ENCODE measurements around the gene CREB5.
"Not testable (repeated sequence)": the region's sequence is repeated elsewhere in the genome, so short reads cannot be mapped to it uniquely, and the experiment has no call there.

Gene CREB5

GRCh38 chr7:28598586-28598985 lies 186.3 kb downstream of the CREB5 start:
- in situ Hi-C loops (cut with MboI; ENCODE audit: low sequenced_read_pairs) = no loop called here

GRCh38 chr7:28599411-28599810 lies 187.1 kb downstream of the CREB5 start:
- in situ Hi-C loops (cut with MboI; ENCODE audit: low sequenced_read_pairs) = no loop called here

- in situ Hi-C loops (cut with MboI; ENCODE audit: low sequenced_read_pairs) = no loop called here
Observed at GRCh38 chr7:28602282-28602681, 190.0 kb downstream of the CREB5 start.

- in situ Hi-C loops (cut with MboI; ENCODE audit: low sequenced_read_pairs) = no loop called here
Observed at GRCh38 chr7:28605427-28606085, 193.2 kb downstream of the CREB5 start.

GRCh38 chr7:28606421-28606820 lies 194.1 kb downstream of the CREB5 start:
- in situ Hi-C loops (cut with MboI; ENCODE audit: low sequenced_read_pairs) = no loop called here

DNA sequence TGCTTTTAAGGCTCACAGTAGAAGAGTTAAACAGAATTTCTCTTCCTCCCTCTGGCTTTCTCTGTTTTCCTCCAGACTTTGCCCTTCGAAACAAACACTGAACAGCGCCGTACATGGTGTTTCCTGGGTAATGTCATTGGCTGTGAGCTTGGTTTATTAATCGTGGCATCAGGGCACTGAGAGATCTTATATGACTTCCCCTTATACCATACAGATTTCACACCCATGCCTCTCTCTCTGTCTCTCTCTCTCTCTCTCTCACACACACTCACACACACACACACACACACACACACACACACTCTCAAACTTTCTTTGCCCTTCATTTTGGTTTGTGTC lies 195.5 kb downstream of the CREB5 start:
- in situ Hi-C loops (cut with MboI; ENCODE audit: low sequenced_read_pairs) = no loop called here

- in situ Hi-C loops (cut with MboI; ENCODE audit: low sequenced_read_pairs) = no loop called here
Observed at GRCh38 chr7:28608237-28608656, 195.9 kb downstream of the CREB5 start.

GRCh38 chr7:28608731-28609130 lies 196.4 kb downstream of the CREB5 start:
- in situ Hi-C loops (cut with MboI; ENCODE audit: low sequenced_read_pairs) = no loop called here

GRCh38 chr7:28609608-28610007 lies 197.3 kb downstream of the CREB5 start:
- in situ Hi-C loops (cut with MboI; ENCODE audit: low sequenced_read_pairs) = no loop called here

DNA sequence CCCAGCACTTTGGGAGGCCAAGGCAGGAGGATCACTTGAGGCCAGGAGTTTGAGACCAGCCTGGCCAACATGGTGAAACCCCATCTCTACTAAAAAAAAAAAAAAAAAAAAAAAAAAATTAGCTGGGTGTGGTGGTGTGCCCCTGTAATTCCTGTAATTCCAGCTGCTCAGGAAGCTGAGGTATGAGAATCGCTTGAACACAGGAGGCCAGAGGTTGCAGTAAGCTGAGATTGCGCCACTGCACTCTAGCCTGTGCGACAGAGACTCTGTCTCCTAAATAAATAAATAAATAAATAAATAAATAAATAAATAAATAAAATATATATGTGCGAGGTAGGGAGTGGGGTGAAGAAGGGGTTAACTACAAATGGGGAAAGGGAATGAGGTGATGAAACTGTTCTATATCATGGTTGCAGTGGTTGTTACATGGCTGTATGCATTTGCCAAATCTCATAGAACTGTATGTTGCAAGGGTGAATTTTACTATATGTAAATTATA lies 199.1 kb downstream of the CREB5 start:
- in situ Hi-C loops (cut with MboI; ENCODE audit: low sequenced_read_pairs) = not testable (repeated sequence)

GRCh38 chr7:28613262-28613661 lies 200.9 kb downstream of the CREB5 start:
- in situ Hi-C loops (cut with MboI; ENCODE audit: low sequenced_read_pairs) = no loop called here

GRCh38 chr7:28615091-28615490 lies 202.8 kb downstream of the CREB5 start:
- in situ Hi-C loops (cut with MboI; ENCODE audit: low sequenced_read_pairs) = no loop called here

DNA sequence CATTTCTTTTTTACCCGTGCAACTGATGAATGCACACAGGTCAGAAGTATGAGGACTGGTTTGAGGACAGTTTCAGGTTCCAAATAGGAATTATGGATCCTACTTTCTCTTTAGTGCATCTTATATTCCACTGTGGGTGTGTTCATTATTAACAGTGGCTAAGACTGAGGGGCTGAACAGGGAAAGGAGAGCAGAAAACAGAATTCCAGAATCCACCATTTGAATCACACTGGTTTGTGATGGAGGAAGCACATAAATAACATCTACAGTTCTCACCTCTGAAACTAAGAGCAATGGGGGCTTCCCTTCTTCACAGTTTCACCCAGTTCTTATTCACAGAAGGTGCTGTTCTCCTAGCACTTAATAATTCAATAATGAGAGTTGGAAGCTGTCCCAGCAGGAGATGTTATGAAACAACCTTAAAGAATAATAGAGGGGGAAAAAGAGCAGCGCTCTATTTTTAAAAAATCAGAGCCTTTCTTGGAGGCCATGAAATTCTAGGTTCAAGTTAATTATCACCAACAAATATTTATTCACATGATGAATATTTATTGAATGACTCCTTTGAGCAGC lies 205.1 kb downstream of the CREB5 start:
- in situ Hi-C loops (cut with MboI; ENCODE audit: low sequenced_read_pairs) = no loop called here

DNA sequence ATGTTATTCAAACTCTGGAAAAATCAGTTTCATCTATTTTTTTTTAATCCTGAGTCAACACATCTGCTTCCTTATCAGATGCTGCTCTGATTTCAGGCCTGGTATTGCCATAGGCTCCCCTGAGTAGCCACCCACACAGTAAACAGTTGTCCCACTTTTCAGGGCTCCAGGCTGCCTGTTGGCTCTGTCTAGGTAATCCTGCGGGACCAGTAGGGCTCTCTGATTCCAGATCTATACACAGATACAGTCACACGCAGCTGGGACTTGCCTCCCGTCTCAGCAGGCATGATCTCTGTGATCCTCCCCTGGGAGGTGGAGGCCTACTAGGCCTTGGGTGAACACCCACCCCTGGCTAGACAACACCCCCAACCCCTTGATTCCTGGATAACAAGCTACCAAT lies 206.1 kb downstream of the CREB5 start:
- in situ Hi-C loops (cut with MboI; ENCODE audit: low sequenced_read_pairs) = no loop called here

DNA sequence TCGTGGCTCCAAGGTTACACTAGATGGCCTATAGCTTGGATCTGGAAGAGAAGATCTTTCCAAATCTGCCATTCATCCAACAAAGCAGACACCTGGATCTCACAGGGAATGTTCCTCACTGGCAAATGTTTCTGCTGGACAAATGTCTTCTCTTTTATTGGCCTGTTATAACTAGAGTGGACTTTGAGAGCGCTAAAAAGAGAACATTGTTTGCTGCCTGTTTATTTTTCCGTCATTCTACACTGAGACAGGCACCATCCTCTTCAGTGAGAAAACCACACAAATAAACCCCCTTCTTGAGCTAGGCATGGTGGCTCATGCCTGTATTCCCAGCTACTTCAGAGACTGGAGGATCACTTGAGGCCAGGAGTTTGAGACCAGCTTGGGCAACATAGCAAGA lies 206.9 kb downstream of the CREB5 start:
- in situ Hi-C loops (cut with MboI; ENCODE audit: low sequenced_read_pairs) = no loop called here

DNA sequence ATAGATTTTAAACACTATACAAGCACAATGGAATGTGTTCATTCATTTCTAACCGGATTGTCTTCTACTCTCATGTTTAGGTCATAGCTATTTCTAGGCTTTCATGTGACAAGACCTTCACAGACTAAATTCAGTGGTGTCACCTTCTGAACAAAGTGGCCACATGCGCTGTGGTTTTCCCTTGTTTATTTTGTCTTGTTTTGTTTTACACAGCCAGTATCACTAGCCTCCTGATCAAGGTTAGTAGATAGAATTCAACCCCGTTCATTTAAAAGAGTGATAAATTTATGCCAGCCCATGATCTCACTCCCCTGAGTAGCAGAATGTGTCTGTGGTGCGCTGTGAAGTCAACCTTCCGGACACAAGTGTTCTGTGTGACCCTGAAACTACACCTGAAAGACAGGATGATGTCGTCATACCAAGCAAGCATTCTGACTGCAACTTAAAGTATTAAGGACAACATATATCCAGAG lies 209.1 kb downstream of the CREB5 start:
- in situ Hi-C loops (cut with MboI; ENCODE audit: low sequenced_read_pairs) = no loop called here

DNA sequence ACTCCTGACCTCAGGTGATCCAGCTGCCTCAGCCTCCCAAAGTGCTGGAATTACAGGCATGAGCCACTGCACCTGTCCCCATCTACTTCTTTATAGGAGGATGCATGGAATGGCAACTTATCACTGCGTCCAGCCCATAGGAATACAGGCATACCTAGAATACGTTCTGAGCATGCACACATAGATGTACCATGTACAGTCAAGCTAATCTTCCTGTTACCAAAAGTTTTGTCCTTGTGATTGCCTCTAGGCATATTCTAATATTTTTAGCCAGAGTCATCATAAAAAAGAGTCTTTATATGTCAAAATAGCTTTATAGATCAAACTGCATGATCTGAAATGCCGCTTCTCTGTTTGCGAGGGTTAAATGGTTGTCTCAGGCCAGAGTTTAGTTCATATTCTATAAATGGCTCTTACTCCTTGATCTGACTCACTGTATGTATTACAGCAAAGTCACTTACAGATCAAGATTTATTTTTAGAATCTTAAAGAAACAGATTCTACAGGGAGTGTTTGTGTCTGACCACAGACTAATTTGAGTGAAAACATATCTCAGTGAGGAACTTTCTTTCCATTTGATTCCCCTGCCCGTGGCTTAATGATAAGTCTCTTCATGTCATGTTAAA lies 210.9 kb downstream of the CREB5 start:
- in situ Hi-C loops (cut with MboI; ENCODE audit: low sequenced_read_pairs) = no loop called here

DNA sequence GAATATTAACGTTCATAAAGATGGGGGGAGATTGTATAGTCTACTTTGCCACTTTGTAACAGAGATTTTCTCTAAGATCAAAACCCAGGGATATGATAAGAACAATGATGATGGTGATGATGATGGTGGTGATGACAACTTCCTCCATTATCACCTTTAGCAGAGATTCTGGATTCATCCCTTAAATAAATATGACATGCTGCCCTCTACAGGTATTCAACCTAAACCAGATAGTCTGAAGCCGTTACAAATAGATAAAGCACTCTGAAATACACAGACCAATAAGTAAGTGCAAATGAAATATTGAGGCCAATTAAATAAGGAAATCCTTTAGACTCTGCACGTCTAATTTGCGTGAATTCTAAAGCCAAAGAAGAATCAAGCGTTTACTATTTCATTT lies 211.5 kb downstream of the CREB5 start:
- in situ Hi-C loops (cut with MboI; ENCODE audit: low sequenced_read_pairs) = no loop called here

DNA sequence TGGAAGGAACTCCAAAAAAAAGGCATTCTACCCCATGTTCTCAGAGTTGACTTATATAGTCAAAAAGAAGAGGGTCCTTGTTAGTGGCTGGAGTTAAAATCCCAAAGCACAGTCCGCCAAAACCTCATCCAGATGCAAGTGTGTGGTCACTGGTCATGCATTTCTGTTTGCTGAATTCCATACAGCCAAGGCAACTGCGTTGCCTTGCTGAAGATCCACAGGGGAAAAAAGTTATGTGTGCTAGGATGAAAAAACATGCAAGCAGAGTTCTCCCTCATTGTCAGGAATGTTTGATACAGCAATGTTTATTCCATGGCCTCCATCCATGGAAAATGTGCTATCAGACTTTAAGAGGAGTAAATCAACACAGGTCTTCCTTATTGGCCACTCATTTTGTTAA lies 213.1 kb downstream of the CREB5 start:
- in situ Hi-C loops (cut with MboI; ENCODE audit: low sequenced_read_pairs) = no loop called here

DNA sequence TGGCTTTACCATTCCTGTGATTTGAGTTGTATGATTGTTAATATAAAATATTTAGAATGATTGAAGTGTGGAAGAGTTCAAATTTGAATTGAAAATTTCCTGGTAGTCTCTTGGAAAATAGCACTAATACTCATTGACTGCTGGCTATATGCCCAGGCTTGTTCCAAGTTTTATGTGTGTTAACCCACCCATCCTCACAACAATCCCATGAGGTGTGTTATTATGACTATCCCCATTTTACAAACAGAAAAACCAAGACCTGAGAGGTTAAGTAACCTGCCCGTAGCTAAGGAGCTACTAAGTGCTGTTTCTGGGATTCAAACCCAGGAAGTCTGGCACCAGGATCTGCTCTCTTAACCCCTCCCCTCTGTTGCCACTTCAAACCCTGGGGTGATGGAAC lies 213.9 kb downstream of the CREB5 start:
- in situ Hi-C loops (cut with MboI; ENCODE audit: low sequenced_read_pairs) = no loop called here

DNA sequence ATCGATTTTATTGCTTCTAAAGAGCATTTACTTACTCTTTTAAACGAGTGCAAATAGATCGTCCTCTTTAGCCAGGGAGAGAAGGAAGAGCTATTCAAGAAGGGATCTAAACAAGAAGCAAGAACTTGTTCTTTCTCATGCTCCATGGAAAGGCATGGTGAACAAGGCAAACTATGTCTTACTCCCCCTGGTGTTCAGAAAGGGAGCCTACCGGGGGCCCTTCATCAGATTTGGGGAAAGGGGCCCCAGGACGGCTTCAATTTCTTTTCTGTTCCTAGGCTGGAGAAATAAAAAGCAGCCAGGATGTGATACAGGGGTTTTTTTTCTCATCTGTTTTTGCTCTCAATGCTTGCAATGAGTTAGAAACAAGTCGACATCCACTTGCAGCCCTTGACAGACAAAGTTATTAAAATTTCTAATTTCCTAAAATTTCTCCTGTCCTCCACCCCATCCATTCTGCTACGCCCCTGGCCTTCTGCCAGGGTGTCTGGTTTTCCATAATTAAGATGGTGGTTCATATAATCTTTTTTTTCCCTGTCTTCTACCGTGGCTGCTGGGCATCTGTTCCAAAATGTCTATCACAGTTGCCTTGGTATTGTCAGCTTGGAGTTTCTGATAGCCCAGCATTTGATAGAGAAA lies 214.4 kb downstream of the CREB5 start:
- in situ Hi-C loops (cut with MboI; ENCODE audit: low sequenced_read_pairs) = no loop called here

- in situ Hi-C loops (cut with MboI; ENCODE audit: low sequenced_read_pairs) = no loop called here
Observed at GRCh38 chr7:28627263-28627653, 214.9 kb downstream of the CREB5 start.

All from HL-60/S4 treated with phorbol 12-myristate 13-acetate at 8.2 ng/mL for 4 days and 3 days (cell line).